Tibial artery (tissue), 4 donors: ENCODE data around the gene PGLYRP1.

Experiments
- DNase-seq, 2 donors: peaks; one replicate each; pipeline ENCODE4 v3.0.0-alpha.2; 2019
- H3K27ac ChIP-seq, 2 donors: fragments of 200-600 bp; sonication (generic) in 1 of 2; 1 replicate in 1 of 2; 2 replicates in 1 of 2; pipeline ENCODE4 v1.5.1; 2018 to 2019; ENCODE audit warnings: mild to moderate bottlenecking in 1 of 2
- H3K27me3 ChIP-seq, 2 donors: fragments of 200-600 bp; sonication (generic) in 1 of 2; one replicate each; pipeline versions ENCODE4 v1.5.1 to v1.6.0; 2016 to 2019
- H3K36me3 ChIP-seq, 3 donors: fragments of 200-600 bp; sonication (generic) in 2 of 3; one replicate each; pipeline ENCODE4 v1.5.1; 2016 to 2019; ENCODE audit warnings: mild to moderate bottlenecking in 2 of 3
- H3K4me1 ChIP-seq, 4 donors: fragments of 200-600 bp; sonication (generic) in 2 of 4; 1 replicate in 3 of 4; 2 replicates in 1 of 4; pipeline ENCODE4 v1.5.1; 2016 to 2019
- H3K4me3 ChIP-seq, 2 donors: fragments of 200-600 bp; sonication (generic) in 1 of 2; 1 replicate in 1 of 2; 2 replicates in 1 of 2; pipeline ENCODE4 v1.5.1; 2018 to 2019; ENCODE audit warnings: mild to moderate bottlenecking in 2 of 2
- H3K9me3 ChIP-seq, 3 donors: fragments of 200-600 bp; sonication (generic) in 1 of 3; one replicate each; pipeline ENCODE4 v1.5.1; 2016 to 2019
- intact Hi-C: fragments of 100-400 bp; cut with DNase I; formaldehyde crosslinking; loops from one replicate; pipeline ENCODE4 v1.15.0; 2023; ENCODE audit warnings: low total_unique reads
- TF ChIP-seq, protein P1 (sequence below), 2 experiments: fragments of 200-600 bp in 1 of 2; fragments of 450-650 bp in 1 of 2; IDR thresholded peaks; one replicate each; pipeline ENCODE4 v1.5.1; 2017 to 2019; ENCODE audit warnings: antibody characterized with exemption in 2 of 2, mild to moderate bottlenecking in 1 of 2, moderate library complexity in 1 of 2

Gene PGLYRP1

DNA sequence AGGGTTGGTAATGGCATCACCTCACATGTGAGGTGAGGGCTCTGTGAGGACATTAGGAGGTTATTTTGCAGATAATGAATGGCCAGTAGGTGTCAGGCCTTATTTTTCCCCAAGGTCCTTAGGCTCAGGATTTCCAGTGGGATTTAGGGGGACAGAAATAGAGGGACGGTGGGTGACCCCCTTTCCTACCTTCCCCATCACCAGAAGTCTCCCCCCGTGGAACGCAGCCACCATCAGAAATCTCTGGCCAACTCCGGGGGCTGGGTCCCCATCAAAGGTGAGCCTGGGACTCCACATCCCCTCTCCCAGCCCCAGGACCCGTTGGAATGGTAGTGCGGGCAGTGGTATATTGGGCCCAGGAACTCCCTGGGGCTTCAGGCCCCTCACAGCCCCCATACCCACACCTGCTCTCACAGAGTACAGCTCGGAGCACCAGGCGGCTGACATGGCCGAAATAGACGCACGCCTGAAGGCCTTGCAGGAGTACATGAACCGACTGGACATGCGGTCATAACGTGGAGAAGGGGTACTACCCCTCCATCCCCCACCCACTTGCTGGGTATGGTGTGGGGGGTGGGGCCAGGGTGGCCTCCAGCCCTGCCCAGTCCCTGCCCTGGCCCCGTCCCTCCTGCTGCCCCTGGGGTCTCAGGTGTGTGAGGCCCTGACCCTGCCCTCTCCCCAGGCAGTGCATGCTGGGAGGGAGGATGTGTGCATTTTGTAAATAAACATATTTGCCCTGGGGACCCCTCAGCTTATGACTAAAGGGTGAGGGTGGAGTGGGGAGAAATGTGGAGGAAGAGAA, 4.8 kb downstream of the PGLYRP1 start:
- H3K27ac ChIP-seq: no peak overlapping the region
- intact Hi-C loops: loop anchor here (10.0 kb wide), 1 partner anchor 133 kb away; the partner anchor contains the start of gene IRF2BP1
- H3K4me1 ChIP-seq: peaks cover 0 to 28% (median 22%) of the 10 kb centered on the region in 4 donors
- TF ChIP-seq, protein P1, sequence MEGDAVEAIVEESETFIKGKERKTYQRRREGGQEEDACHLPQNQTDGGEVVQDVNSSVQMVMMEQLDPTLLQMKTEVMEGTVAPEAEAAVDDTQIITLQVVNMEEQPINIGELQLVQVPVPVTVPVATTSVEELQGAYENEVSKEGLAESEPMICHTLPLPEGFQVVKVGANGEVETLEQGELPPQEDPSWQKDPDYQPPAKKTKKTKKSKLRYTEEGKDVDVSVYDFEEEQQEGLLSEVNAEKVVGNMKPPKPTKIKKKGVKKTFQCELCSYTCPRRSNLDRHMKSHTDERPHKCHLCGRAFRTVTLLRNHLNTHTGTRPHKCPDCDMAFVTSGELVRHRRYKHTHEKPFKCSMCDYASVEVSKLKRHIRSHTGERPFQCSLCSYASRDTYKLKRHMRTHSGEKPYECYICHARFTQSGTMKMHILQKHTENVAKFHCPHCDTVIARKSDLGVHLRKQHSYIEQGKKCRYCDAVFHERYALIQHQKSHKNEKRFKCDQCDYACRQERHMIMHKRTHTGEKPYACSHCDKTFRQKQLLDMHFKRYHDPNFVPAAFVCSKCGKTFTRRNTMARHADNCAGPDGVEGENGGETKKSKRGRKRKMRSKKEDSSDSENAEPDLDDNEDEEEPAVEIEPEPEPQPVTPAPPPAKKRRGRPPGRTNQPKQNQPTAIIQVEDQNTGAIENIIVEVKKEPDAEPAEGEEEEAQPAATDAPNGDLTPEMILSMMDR (IDR thresholded peaks at IDR 0.05): no peak
- H3K27me3 ChIP-seq: peaks cover 0 to 25% of the 10 kb centered on the region in 2 donors
- H3K36me3 ChIP-seq: no peaks in the 10 kb centered on the region
- DNase-seq: no peak
- no peaks in the 10 kb centered on the region for H3K9me3 ChIP-seq
- H3K4me3 ChIP-seq: no peak overlapping the region

DNA sequence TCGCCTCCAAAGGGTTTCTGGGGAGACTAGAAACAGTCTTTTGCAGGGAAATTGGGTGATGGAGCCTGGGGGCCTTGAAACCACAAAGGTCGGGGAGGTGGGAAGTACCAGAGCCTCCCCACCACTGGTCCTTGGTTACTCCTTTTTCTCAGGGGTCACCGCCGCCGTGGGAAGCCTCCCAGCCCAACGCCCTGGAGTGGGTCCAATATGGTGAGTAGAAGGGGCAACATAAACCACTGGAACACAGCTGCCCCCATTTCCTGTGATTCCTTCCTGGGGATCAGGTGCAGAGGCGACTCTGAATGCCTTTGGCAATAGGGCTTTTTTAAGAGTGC, 5.8 kb downstream of the PGLYRP1 start:
- intact Hi-C loops: loop anchor here (10.0 kb wide), 1 partner anchor 132 kb away; the partner anchor contains the start of gene IRF2BP1
- H3K4me3 ChIP-seq: peak overlapping the region in 1 of 2 donors; percentile 69
- peaks cover 0 to 15% of the 10 kb centered on the region in 2 donors for H3K27me3 ChIP-seq
- no peaks in the 10 kb centered on the region for H3K9me3 ChIP-seq
- TF ChIP-seq, protein P1 (IDR thresholded peaks at IDR 0.05): peak in 1 of 2 experiments; percentile 17
- H3K36me3 ChIP-seq: no peaks in the 10 kb centered on the region
- no peak overlapping the region for H3K27ac ChIP-seq
- peaks cover 0 to 28% (median 22%) of the 10 kb centered on the region in 4 donors for H3K4me1 ChIP-seq
- no peak for DNase-seq

DNA sequence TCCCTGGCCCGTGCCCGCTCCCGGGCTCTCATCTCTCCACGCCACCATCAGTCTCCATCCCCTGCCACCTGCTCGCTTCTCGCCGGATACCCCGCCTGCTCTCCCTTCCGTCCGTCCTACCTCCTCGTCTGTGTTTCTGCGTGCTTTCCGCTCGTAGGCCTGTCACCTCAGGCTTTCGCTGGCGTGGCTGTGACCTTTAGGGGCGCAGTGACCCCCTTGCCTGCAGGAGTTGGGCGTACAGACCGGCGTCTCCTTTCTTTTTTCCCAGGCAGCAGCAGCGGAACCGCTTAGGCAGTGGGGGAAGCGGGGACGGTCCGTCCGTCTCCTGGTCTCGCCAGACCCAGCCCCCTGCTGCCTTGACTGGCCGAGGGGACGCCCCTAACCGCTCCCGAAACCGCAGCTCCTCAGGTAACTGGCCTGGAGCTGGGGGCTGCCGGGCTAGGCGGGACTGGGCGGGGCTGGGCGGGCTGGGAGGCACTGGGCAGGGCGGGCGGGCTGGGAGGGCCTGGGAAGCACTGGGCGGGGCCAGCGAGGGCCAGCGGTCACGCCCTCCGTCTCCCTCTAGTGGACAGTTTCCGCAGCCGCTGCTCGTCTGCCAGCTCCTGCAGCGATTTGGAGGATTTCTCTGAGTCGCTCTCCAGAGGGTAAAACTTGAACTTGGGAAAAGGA, 6.3 kb downstream of the PGLYRP1 start:
- intact Hi-C loops: loop anchor here (10.0 kb wide), 1 partner anchor 132 kb away; the partner anchor contains the start of gene IRF2BP1
- peak overlapping the region; percentile 31 to 54 for H3K27ac ChIP-seq

DNA sequence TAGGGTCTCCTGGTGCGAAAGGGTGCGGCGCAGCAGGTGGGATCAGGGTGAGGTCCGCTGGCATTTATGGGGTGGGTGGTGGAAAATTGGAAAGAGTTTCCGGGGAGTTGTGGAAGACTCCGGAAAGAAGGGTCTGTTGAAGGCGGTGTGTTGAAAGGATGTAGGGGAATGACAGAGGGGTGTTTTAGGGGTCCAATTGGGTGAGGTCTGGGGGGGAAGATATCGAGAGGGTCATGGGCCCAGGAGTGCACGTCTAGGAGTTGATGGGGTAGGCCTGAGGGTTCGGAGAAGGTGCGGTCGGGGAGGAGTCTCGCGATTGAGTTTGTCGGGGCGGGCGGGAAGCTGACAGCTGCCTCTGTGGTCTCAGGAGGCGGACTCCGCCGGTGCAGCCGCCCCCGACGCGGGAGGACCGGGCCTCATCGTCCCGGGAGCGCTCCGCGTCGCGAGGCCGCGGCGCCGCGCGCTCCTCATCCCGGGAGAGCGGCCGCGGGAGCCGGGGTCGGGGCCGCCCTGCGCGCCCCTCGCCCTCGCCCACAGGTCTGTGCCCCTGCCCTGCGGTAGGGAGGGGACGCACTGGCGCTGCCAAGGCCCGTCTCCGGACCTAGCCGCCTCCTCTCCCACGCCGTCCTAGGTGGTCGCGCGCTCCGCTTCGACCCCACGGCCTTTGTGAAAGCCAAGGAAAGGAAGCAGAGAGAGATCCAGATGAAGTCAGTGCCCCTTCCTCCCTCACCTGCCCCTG, 7.0 kb downstream of the PGLYRP1 start:
- H3K36me3 ChIP-seq: peaks cover 0 to 3% (median 0%) of the 10 kb centered on the region in 3 donors
- H3K27me3 ChIP-seq: peaks cover 0 to 10% of the 10 kb centered on the region in 2 donors
- peak overlapping the region; percentile 31 to 54 for H3K27ac ChIP-seq
- no peak for DNase-seq
- TF ChIP-seq, protein P1 (IDR thresholded peaks at IDR 0.05): no peak
- peak overlapping the region; percentile 60 to 69 for H3K4me3 ChIP-seq
- H3K9me3 ChIP-seq: no peaks in the 10 kb centered on the region
- intact Hi-C loops: loop anchor here (10.0 kb wide), 1 partner anchor 131 kb away; the partner anchor contains the start of gene IRF2BP1
- H3K4me1 ChIP-seq: peaks cover 0 to 28% (median 22%) of the 10 kb centered on the region in 4 donors

More for the DNA sequence above, 6.3 kb downstream of the PGLYRP1 start:
- Histone ChIP-seq H3K9me3 (no peaks in the 10 kb centered on the region), H3K4me1 (peaks cover 0 to 28% (median 22%) of the 10 kb centered on the region in 4 donors), H3K36me3 (peaks cover 0 to 3% (median 0%) of the 10 kb centered on the region in 3 donors), H3K27me3 (peaks cover 0 to 10% of the 10 kb centered on the region in 2 donors), H3K4me3 (peak overlapping the region; percentile 60 to 69)
- peak; percentile 68 to 87 for DNase-seq
- TF ChIP-seq, protein P1 (IDR thresholded peaks at IDR 0.05): peak; percentile 57 to 93
